Urinary bladder (tissue), 4 donors: ENCODE measurements around the gene TTC7B. TPM values are rescaled to one million over a fixed set of nuclear protein-coding genes. Genes with fewer than 3 reads are reported as not detected.

Source experiments
- DNase-seq: peaks from one replicate; pipeline ENCODE4 v3.0.0-alpha.2; 2015; ENCODE audit errors: extremely low spot score
- H3K27ac ChIP-seq: one replicate; pipeline ENCODE4 v1.5.1; 2013; ENCODE audit warnings: low read depth, mild to moderate bottlenecking, moderate library complexity
- H3K36me3 ChIP-seq: one replicate; pipeline ENCODE4 v1.6.1; 2013; ENCODE audit warnings: mild to moderate bottlenecking, moderate library complexity; ENCODE audit not compliant: insufficient read depth
- H3K4me1 ChIP-seq: one replicate; pipeline ENCODE4 v1.6.1; 2013; ENCODE audit warnings: mild to moderate bottlenecking, moderate library complexity; ENCODE audit not compliant: insufficient read depth
- H3K4me3 ChIP-seq: one replicate; pipeline ENCODE4 v1.5.1; 2013; ENCODE audit warnings: low read depth, low read length
- WGBS: extraction: QIAGEN DNeasy Blood & Tissue Kit; methylation state at CpG from one replicate; pipeline ENCODE4 v1.1.7; 2013; 5-methylcytosine and 5-hydroxymethylcytosine counted together
- polyA plus RNA-seq: library from polyadenylated mRNA; stranded (reverse); fragments of 200-250 nt; gene quantifications from one replicate; pipeline ENCODE4 v1.2.3, GENCODE V29; 2013
- total RNA-seq: library from RNA; depleted of rRNA; stranded (reverse); fragments of >200 nt; gene quantifications from one replicate; pipeline ENCODE4 v1.2.3, GENCODE V29; 2014
- donor health status: healthy with polysubstance abuse.
- donor health status: healthy.

Gene TTC7B
- total and polyA plus RNA-seq, 2 donors, result 20.0 to 48.9 TPM

GRCh38 chr14:90805662-90806540, 10.3 kb downstream of the TTC7B start:
- WGBS, result 74% methylated on average over 21 of the region's 21 CpGs
- Histone ChIP-seq H3K4me1 (no peaks in the 10 kb centered on the region), H3K36me3 (no peaks in the 10 kb centered on the region), H3K4me3 (no peak overlapping the region), H3K27ac (no peak overlapping the region)
- no peak for DNase-seq

GRCh38 chr14:90805084-90805391, 11.2 kb downstream of the TTC7B start:
- Histone ChIP-seq H3K36me3 (no peaks in the 10 kb centered on the region), H3K4me1 (no peaks in the 10 kb centered on the region), H3K27ac (no peak overlapping the region), H3K4me3 (no peak overlapping the region)
- 97% methylated on average over 13 of the region's 13 CpGs for WGBS
- no peak for DNase-seq

GRCh38 chr14:90804292-90805083, 11.7 kb downstream of the TTC7B start:
- WGBS, result 88% methylated on average over 18 of the region's 18 CpGs
- Histone ChIP-seq H3K4me1 (no peaks in the 10 kb centered on the region), H3K36me3 (no peaks in the 10 kb centered on the region), H3K27ac (no peak overlapping the region), H3K4me3 (no peak overlapping the region)
- DNase-seq, result no peak

- DNase-seq, result no peak
- Histone ChIP-seq H3K36me3 (no peaks in the 10 kb centered on the region), H3K4me1 (no peaks in the 10 kb centered on the region), H3K27ac (no peak overlapping the region), H3K4me3 (no peak overlapping the region)
- 88% methylated on average over 2 of the region's 2 CpGs for WGBS
Observed at GRCh38 chr14:90803249-90803648, 13.0 kb downstream of the TTC7B start.

- Histone ChIP-seq H3K36me3 (no peaks in the 10 kb centered on the region), H3K4me1 (no peaks in the 10 kb centered on the region), H3K27ac (no peak overlapping the region), H3K4me3 (no peak overlapping the region)
- 90% methylated on average over 5 of the region's 5 CpGs for WGBS
- no peak for DNase-seq
Observed at GRCh38 chr14:90799420-90799819, 16.8 kb downstream of the TTC7B start.

GRCh38 chr14:90797919-90798318, 18.3 kb downstream of the TTC7B start:
- H3K36me3 ChIP-seq, result no peaks in the 10 kb centered on the region
- 92% methylated on average over 13 of the region's 13 CpGs for WGBS
- H3K4me3 ChIP-seq, result no peak overlapping the region
- H3K4me1 ChIP-seq, result no peaks in the 10 kb centered on the region
- no peak overlapping the region for H3K27ac ChIP-seq
- DNase-seq, result no peak

GRCh38 chr14:90797451-90797850, 18.8 kb downstream of the TTC7B start:
- DNase-seq, result no peak
- no peak overlapping the region for H3K4me3 ChIP-seq
- H3K27ac ChIP-seq, result no peak overlapping the region
- H3K36me3 ChIP-seq, result no peaks in the 10 kb centered on the region
- H3K4me1 ChIP-seq, result no peaks in the 10 kb centered on the region
- 82% methylated on average over 3 of the region's 3 CpGs for WGBS

- 82% methylated on average over 2 of the region's 2 CpGs for WGBS
- Histone ChIP-seq H3K36me3 (no peaks in the 10 kb centered on the region), H3K4me3 (no peak overlapping the region), H3K27ac (no peak overlapping the region), H3K4me1 (no peaks in the 10 kb centered on the region)
- no peak for DNase-seq
Observed at GRCh38 chr14:90796329-90796728, 19.9 kb downstream of the TTC7B start.

- no peak for DNase-seq
- H3K27ac ChIP-seq, result no peak overlapping the region
- no peaks in the 10 kb centered on the region for H3K36me3 ChIP-seq
- no peaks in the 10 kb centered on the region for H3K4me1 ChIP-seq
- H3K4me3 ChIP-seq, result no peak overlapping the region
- WGBS, result 69% methylated on average over 8 of the region's 8 CpGs
Observed at GRCh38 chr14:90795744-90796143, 20.5 kb downstream of the TTC7B start.

GRCh38 chr14:90791486-90791885, 24.7 kb downstream of the TTC7B start:
- no peak overlapping the region for H3K27ac ChIP-seq
- 92% methylated on average over 12 of the region's 12 CpGs for WGBS
- H3K4me1 ChIP-seq, result no peaks in the 10 kb centered on the region
- DNase-seq, result no peak
- H3K4me3 ChIP-seq, result no peak overlapping the region
- no peaks in the 10 kb centered on the region for H3K36me3 ChIP-seq

- Histone ChIP-seq H3K36me3 (no peaks in the 10 kb centered on the region), H3K4me1 (no peaks in the 10 kb centered on the region), H3K4me3 (no peak overlapping the region), H3K27ac (no peak overlapping the region)
- DNase-seq, result no peak
- 89% methylated on average over 7 of the region's 7 CpGs for WGBS
Observed at GRCh38 chr14:90788031-90788430, 28.2 kb downstream of the TTC7B start.

- no peak overlapping the region for H3K4me3 ChIP-seq
- H3K27ac ChIP-seq, result no peak overlapping the region
- H3K36me3 ChIP-seq, result no peaks in the 10 kb centered on the region
- no peak for DNase-seq
- WGBS, result 92% methylated on average over 15 of the region's 15 CpGs
- no peaks in the 10 kb centered on the region for H3K4me1 ChIP-seq
Observed at GRCh38 chr14:90785876-90786450, 30.3 kb downstream of the TTC7B start.

GRCh38 chr14:90785471-90785870, 30.8 kb downstream of the TTC7B start:
- Histone ChIP-seq H3K4me1 (no peaks in the 10 kb centered on the region), H3K27ac (no peak overlapping the region), H3K4me3 (no peak overlapping the region), H3K36me3 (no peaks in the 10 kb centered on the region)
- DNase-seq, result no peak
- 69% methylated on average over 7 of the region's 7 CpGs for WGBS
